Endothelial cell of umbilical vein (primary cell): Measurements from ENCODE around the gene ANKRD13D. TPM values are rescaled to one million over a fixed set of nuclear protein-coding genes. Genes with fewer than 3 reads are reported as not detected.

Source experiments
- BruUV-seq: library from RNA; stranded (reverse); fragments of 400-500 nt; replicated peaks from 2 replicates; lab custom pipeline; 2021; lab: Mats Ljungman, UMichigan
- CTCF ChIA-PET: fragments of 300-600, 350-600 bp; sonication (Branson Sonifier 250); formaldehyde crosslinking; loops from one replicate; lab custom pipeline; 2021; ENCODE audit warnings: antibody characterized with exemption, inconsistent platforms; lab: Charles Lee
- POLR2A ChIA-PET: fragments of 300-600, 350-600 bp; sonication (Branson Sonifier 250); formaldehyde crosslinking; loops from one replicate; lab custom pipeline; 2021; ENCODE audit warnings: antibody characterized with exemption, inconsistent platforms; lab: Charles Lee
- DNase-seq: peaks from one replicate; pipeline ENCODE4 v3.0.0-alpha.2; 2011; ENCODE audit warnings: low read depth, low spot score
- FAIRE-seq: peaks from 2 replicates; lab custom pipeline; 2011; peaks lifted over from hg19 to GRCh38; lab: Jason Lieb, UNC
- H2AFZ ChIP-seq: 2 replicates; pipeline ENCODE4 v1.6.0; 2012; ENCODE audit warnings: low read depth, low read length, control low read depth, inconsistent platforms
- H3K27ac ChIP-seq: 2 replicates; pipeline ENCODE4 v1.5.1; 2011; ENCODE audit warnings: low read depth, mild to moderate bottlenecking, control low read depth, low read length, moderate library complexity; ENCODE audit not compliant: insufficient read depth
- H3K27me3 ChIP-seq, 2 experiments: 2 replicates each; pipeline versions ENCODE4 v1.6.0 to v1.6.1; 2011; ENCODE audit warnings: low read length in 2 of 2, mixed read lengths in 1 of 2; ENCODE audit not compliant: control insufficient read depth in 2 of 2, insufficient read depth in 2 of 2
- H3K36me3 ChIP-seq, 2 experiments: 2 replicates in 1 of 2; 3 replicates in 1 of 2; pipeline ENCODE4 v1.5.1; 2011; ENCODE audit warnings: low read length in 2 of 2, mild to moderate bottlenecking in 1 of 2, moderate library complexity in 1 of 2; ENCODE audit not compliant: control insufficient read depth in 2 of 2, insufficient read depth in 2 of 2; ENCODE audit errors: extremely low read depth in 1 of 2
- H3K4me1 ChIP-seq: 3 replicates; pipeline ENCODE4 v1.5.1; 2011; ENCODE audit warnings: mild to moderate bottlenecking, low read length; ENCODE audit not compliant: control insufficient read depth, insufficient read depth; ENCODE audit errors: extremely low read depth
- H3K4me2 ChIP-seq: 2 replicates; pipeline ENCODE4 v1.6.1; 2011; ENCODE audit warnings: low read length, control low read depth, mixed read lengths; ENCODE audit not compliant: insufficient read depth
- H3K4me3 ChIP-seq, 3 experiments: fragments of 200-600 bp in 1 of 3; sonication (generic), shearing (Covaris generic) in 1 of 3; replicated peaks in 1 of 3; 2 replicates each; pipeline ENCODE4 v1.5.1; 2011 to 2016; ENCODE audit warnings: control low read depth in 3 of 3, low read length in 3 of 3, mild to moderate bottlenecking in 2 of 3, inconsistent platforms in 1 of 3, low read depth in 1 of 3, moderate library complexity in 1 of 3; ENCODE audit not compliant: insufficient read depth in 1 of 3
- H3K79me2 ChIP-seq: 2 replicates; pipeline ENCODE4 v1.6.0; 2012; ENCODE audit warnings: low read length, inconsistent platforms; ENCODE audit not compliant: control insufficient read depth, insufficient read depth
- H3K9ac ChIP-seq: replicated peaks from 2 replicates; pipeline ENCODE3; 2011; ENCODE audit warnings: low read length, control low read depth; ENCODE audit not compliant: insufficient read depth; ENCODE audit errors: extremely low read depth
- H3K9me1 ChIP-seq: replicated peaks from 3 replicates; pipeline ENCODE4 v1.6.0; 2011; ENCODE audit warnings: mild to moderate bottlenecking, low read length; ENCODE audit not compliant: control insufficient read depth, insufficient read depth; ENCODE audit errors: extremely low read depth
- H3K9me3 ChIP-seq: replicated peaks from 2 replicates; pipeline ENCODE4 v1.5.1; 2012; ENCODE audit warnings: low read length, inconsistent platforms; ENCODE audit not compliant: control insufficient read depth, insufficient read depth
- H4K20me1 ChIP-seq: replicated peaks from 2 replicates; pipeline ENCODE3; 2011; ENCODE audit warnings: mild to moderate bottlenecking, low read length; ENCODE audit not compliant: control insufficient read depth, insufficient read depth; ENCODE audit errors: extremely low read depth
- EZH2 ChIP-seq: IDR thresholded peaks from 2 replicates; pipeline ENCODE4 v1.6.1; 2012; ENCODE audit warnings: borderline replicate concordance, low read depth, mild to moderate bottlenecking, moderate library complexity, low read length, inconsistent platforms; ENCODE audit not compliant: severe bottlenecking
- FOS ChIP-seq: IDR thresholded peaks from 2 replicates; pipeline ENCODE4 v1.6.1; 2011; ENCODE audit warnings: mild to moderate bottlenecking, low read length, moderate library complexity, borderline replicate concordance; ENCODE audit not compliant: insufficient read depth
- GATA2 ChIP-seq: IDR thresholded peaks from 2 replicates; pipeline ENCODE4 v1.7.0; 2011; ENCODE audit warnings: low read depth, mild to moderate bottlenecking, moderate library complexity, mixed read lengths, low read length; ENCODE audit not compliant: insufficient read length, insufficient read depth
- JUN ChIP-seq: IDR thresholded peaks from 2 replicates; pipeline ENCODE4 v1.6.1; 2011; ENCODE audit warnings: borderline replicate concordance, low read depth; ENCODE audit not compliant: insufficient read length, insufficient read depth
- MYC ChIP-seq: IDR thresholded peaks from one replicate; pipeline ENCODE4 v1.6.1; 2011; ENCODE audit warnings: mild to moderate bottlenecking, low read depth, low read length
- POLR2A ChIP-seq: IDR thresholded peaks from 2 replicates; pipeline ENCODE4 v1.6.1; 2012; ENCODE audit warnings: low read depth, mild to moderate bottlenecking, control low read depth, low read length
- POLR2AphosphoS5 ChIP-seq: IDR thresholded peaks from 2 replicates; pipeline ENCODE4 v1.6.1; 2012; ENCODE audit warnings: low read depth, mild to moderate bottlenecking, control low read depth, low read length, moderate library complexity; ENCODE audit not compliant: insufficient read depth
- dilution Hi-C: fragments of 300-500 bp; cut with MboI; formaldehyde crosslinking; loops from one replicate; pipeline ENCODE4 v1.15.0; 2019; ENCODE audit warnings: low sequenced_read_pairs; ENCODE audit not compliant: extremely low pct_ligation_motif_present
- intact Hi-C: fragments of 100-400 bp; cut with micrococcal nuclease; formaldehyde crosslinking; loops from one replicate; pipeline ENCODE4 v1.10.0; 2022
- polyA plus RNA-seq, 4 experiments: library from polyadenylated mRNA; depleted of rRNA in 3 of 4; stranded (reverse) in 3 of 4; unstranded in 1 of 4; fragments of >200 nt; gene quantifications; 2 replicates each; pipeline versions ENCODE4 v1.2.1 to v1.2.3, GENCODE V29; 2011 to 2012; ENCODE audit warnings: missing spikeins in 1 of 4
- total RNA-seq: library from RNA; stranded (reverse); gene quantifications from 2 replicates; pipeline ENCODE4 v1.2.3, GENCODE V29; 2021
- TF ChIP-seq, protein P1 (sequence below): IDR thresholded peaks from 2 replicates; pipeline ENCODE4 v1.6.1; 2011; ENCODE audit not compliant: insufficient read depth, insufficient read length
- TF ChIP-seq, protein P2 (sequence below), 2 donors: IDR thresholded peaks; 1 replicate in 1 of 2; 2 replicates in 1 of 2; pipeline ENCODE4 v1.5.1; 2011; ENCODE audit warnings: low read length in 2 of 2, mild to moderate bottlenecking in 2 of 2, moderate library complexity in 2 of 2, control low read depth in 1 of 2, inconsistent platforms in 1 of 2, low read depth in 1 of 2; ENCODE audit not compliant: insufficient read depth in 1 of 2; ENCODE audit errors: extremely low read depth in 1 of 2

The ANKRD13D gene
- total and polyA plus RNA-seq, 2 donors (not counting 3 experiments of a cell fraction or from before 2014, with no cell fraction given): 43.5 to 57.5 TPM

DNA sequence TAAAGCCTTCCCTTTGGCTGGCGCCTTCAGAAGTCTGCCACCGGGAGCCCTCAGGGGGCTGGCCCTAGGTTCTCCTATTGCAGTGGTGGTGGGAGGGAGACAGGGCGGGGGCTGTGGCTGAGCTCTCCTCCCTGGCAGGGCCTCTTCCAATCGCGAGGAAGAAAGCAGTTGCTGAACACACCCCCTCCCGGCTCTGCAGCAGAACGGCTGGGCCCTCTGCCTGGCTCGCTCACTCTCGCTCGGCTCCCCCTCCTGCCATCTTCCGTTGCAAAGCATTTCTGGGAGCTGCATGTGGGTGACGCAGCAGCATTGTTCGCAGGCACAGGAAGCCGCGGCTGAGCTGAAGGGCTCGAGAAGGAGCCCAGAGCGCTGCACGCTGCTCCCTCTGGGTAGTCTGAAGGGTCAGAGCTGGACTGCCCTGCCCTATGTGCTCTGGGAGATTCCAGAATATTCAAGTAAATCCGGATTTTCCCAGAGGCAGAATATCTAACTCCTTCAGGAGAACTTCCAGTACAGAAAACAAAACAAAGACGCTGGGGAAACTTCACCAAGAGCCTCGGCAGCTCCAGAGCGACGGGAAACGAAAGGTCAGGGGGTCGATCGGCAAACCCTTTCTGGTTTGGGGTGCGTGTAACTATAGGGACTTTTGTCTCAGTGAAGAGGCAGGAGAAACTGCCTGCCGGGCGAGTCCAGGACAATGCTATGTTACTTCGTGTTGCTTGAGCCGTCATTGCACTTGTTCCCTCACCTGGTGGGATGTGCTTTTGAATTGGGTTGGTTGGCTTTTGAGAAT lies 49.1 kb upstream of the ANKRD13D start:
- no peaks in the 10 kb centered on the region for H3K9me3 ChIP-seq
- CTCF ChIA-PET: interaction anchor here (0.7 to 2.6 kb wide), 15 partner anchors 11 to 174 kb away, joined by 3 to 22 read pairs (median 5); partner anchors contain the start of gene KDM2A
- POLR2A ChIA-PET: interaction anchor here (0.5 to 1.4 kb wide), 9 partner anchors 12 to 399 kb away, joined by 3 to 6 read pairs (median 4); partner anchors contain the start of genes KDM2A and POLD4
- H3K9ac ChIP-seq: peak overlapping the region; percentile 94
- DNase-seq: peak; percentile 100
- peaks cover 2 to 3% of the 10 kb centered on the region in 2 experiments for H3K36me3 ChIP-seq
- H3K4me3 ChIP-seq: peak overlapping the region; percentile 78 to 90 (median 81)
- peak overlapping the region; percentile 83 for H3K27ac ChIP-seq
- peaks cover 23% of the 10 kb centered on the region for H3K4me1 ChIP-seq
- dilution Hi-C loops: no loop called here
- H4K20me1 ChIP-seq: peaks cover 3% of the 10 kb centered on the region
- H3K27me3 ChIP-seq: no peaks in the 10 kb centered on the region
- TF ChIP-seq JUN (no peak), POLR2AphosphoS5 (peak; percentile 99), POLR2A (peak; percentile 99), GATA2 (no peak), FOS (peak; percentile 29), EZH2 (no peak), MYC (no peak)
- TF ChIP-seq, protein P1, sequence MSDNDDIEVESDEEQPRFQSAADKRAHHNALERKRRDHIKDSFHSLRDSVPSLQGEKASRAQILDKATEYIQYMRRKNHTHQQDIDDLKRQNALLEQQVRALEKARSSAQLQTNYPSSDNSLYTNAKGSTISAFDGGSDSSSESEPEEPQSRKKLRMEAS: peak; percentile 59
- TF ChIP-seq, protein P2, sequence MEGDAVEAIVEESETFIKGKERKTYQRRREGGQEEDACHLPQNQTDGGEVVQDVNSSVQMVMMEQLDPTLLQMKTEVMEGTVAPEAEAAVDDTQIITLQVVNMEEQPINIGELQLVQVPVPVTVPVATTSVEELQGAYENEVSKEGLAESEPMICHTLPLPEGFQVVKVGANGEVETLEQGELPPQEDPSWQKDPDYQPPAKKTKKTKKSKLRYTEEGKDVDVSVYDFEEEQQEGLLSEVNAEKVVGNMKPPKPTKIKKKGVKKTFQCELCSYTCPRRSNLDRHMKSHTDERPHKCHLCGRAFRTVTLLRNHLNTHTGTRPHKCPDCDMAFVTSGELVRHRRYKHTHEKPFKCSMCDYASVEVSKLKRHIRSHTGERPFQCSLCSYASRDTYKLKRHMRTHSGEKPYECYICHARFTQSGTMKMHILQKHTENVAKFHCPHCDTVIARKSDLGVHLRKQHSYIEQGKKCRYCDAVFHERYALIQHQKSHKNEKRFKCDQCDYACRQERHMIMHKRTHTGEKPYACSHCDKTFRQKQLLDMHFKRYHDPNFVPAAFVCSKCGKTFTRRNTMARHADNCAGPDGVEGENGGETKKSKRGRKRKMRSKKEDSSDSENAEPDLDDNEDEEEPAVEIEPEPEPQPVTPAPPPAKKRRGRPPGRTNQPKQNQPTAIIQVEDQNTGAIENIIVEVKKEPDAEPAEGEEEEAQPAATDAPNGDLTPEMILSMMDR (IDR thresholded peaks at IDR 0.05; ENCODE audit: extremely low read depth in 1 of 2, insufficient read depth in 1 of 2, low read depth in 1 of 2, low read length in 2 of 2): peak in 1 of 2 donors; percentile 9
- H3K4me2 ChIP-seq: peak overlapping the region; percentile 81
- peak; percentile 96 for FAIRE-seq
- H3K9me1 ChIP-seq: no peaks in the 10 kb centered on the region
- no peak overlapping the region for H2AFZ ChIP-seq
- peaks cover 43% of the 10 kb centered on the region for H3K79me2 ChIP-seq
- TSS peak; percentile 72 for BruUV-seq
- intact Hi-C loops: loop anchor here (1.0 to 5.0 kb wide), 4 partner anchors 22 to 159 kb away; partner anchors contain the start of gene KDM2A
